Activated CD4-positive, alpha-beta T cell treated with anti-CD3 and anti-CD28 coated beads for 24 hours (primary cell): ENCODE measurements around the gene ASB4.
"Not testable (repeated sequence)": the region's sequence is repeated elsewhere in the genome, so short reads cannot be mapped to it uniquely, and the experiment has no call there.

Experiments used
- DNase-seq, 2 donors: peaks; one replicate each; pipeline ENCODE4 v3.0.0-alpha.2; 2020; ENCODE audit warnings: low read depth in 2 of 2

ASB4 gene

GRCh38 chr7:95485391-95486123 is at the start of gene ASB4:
Gene ASB4 (plus strand): TSS chr7:95485943. CDS start chr7:95485972, 29 bp downstream.
- no peak for DNase-seq

GRCh38 chr7:95436407-95436806 is 49.3 kb upstream of the ASB4 start:
- no peak for DNase-seq

GRCh38 chr7:95440394-95441038 is 45.2 kb upstream of the ASB4 start:
- no peak for DNase-seq

GRCh38 chr7:95441042-95441823 is 44.5 kb upstream of the ASB4 start:
- no peak for DNase-seq

- no peak for DNase-seq
Observed at GRCh38 chr7:95444796-95445195, 40.9 kb upstream of the ASB4 start.

- no peak for DNase-seq
Observed at GRCh38 chr7:95446618-95447017, 39.1 kb upstream of the ASB4 start.

GRCh38 chr7:95454438-95455045 is 31.2 kb upstream of the ASB4 start:
- DNase-seq = no peak

GRCh38 chr7:95457947-95458346 is 27.8 kb upstream of the ASB4 start:
- no peak for DNase-seq

GRCh38 chr7:95460653-95461052 is 25.1 kb upstream of the ASB4 start:
- not testable (repeated sequence) for DNase-seq

GRCh38 chr7:95467912-95468607 is 17.7 kb upstream of the ASB4 start:
- DNase-seq = no peak

GRCh38 chr7:95469187-95469586 is 16.6 kb upstream of the ASB4 start:
- DNase-seq = no peak

GRCh38 chr7:95469848-95470247 is 15.9 kb upstream of the ASB4 start:
- DNase-seq = no peak

GRCh38 chr7:95470452-95470851 is 15.3 kb upstream of the ASB4 start:
- no peak for DNase-seq

- no peak for DNase-seq
Observed at GRCh38 chr7:95471071-95471470, 14.7 kb upstream of the ASB4 start.

GRCh38 chr7:95472581-95473161 is 13.1 kb upstream of the ASB4 start:
- DNase-seq = no peak

GRCh38 chr7:95473276-95473985 is 12.3 kb upstream of the ASB4 start:
- DNase-seq = no peak

- DNase-seq = no peak
Observed at GRCh38 chr7:95476072-95476847, 9.5 kb upstream of the ASB4 start.

GRCh38 chr7:95476904-95477594 is 8.7 kb upstream of the ASB4 start:
- peak; percentile 4 to 36 for DNase-seq
